HS-5 (cell line): ENCODE results near the gene YPEL3.

Experiments
- DNase-seq: peaks from one replicate; pipeline ENCODE4 v3.0.0-alpha.2; 2012; ENCODE audit warnings: low read depth

YPEL3 gene

DNA sequence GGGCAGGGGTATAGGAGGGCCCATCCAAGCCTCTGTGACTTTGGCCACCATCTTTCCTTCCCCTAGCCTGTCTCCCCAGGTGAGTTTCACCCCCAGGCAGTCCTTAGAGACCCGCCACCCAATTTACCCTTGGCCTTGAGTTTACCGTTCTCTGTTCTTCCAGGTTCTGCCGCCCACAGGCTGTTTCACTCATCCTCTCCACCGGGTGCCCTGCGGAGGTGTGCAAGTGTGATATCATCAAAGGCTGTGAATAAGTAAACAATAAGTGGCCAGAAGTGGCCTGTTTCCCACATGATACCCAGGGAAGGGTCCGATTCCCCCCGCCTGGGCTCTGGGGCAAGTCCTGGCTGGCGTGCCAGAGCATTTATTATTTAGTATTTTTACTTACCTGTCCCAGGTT is 49.8 kb downstream of the YPEL3 start:
- no peak for DNase-seq
